DND-41 (cell line): ENCODE data around the gene LAYN.
A peak's percentile ranks its signal among the peaks of the same experiment; 100 is the strongest.

Experiments used
- ATAC-seq: fragments of 200-7000 bp; cut with Tn5 transposase; 3 replicates; pipeline ENCODE4 v1.9.1; 2021; ENCODE audit warnings: low read depth; ENCODE audit not compliant: insufficient read depth
- DNase-seq: peaks from one replicate; pipeline ENCODE4 v3.0.0-alpha.2; 2020
- H2AFZ ChIP-seq: 2 replicates; pipeline ENCODE4 v1.6.0; 2012; ENCODE audit warnings: low read depth, low read length
- H3K27ac ChIP-seq: 2 replicates; pipeline ENCODE4 v1.5.1; 2012; ENCODE audit warnings: low read length, inconsistent platforms
- H3K27me3 ChIP-seq: fragments of 200-600 bp; sonication (generic); 2 replicates; pipeline ENCODE4 v1.6.0; 2012; ENCODE audit warnings: low read length, mild to moderate bottlenecking, inconsistent platforms; ENCODE audit not compliant: insufficient read depth, poor library complexity
- H3K36me3 ChIP-seq: 2 replicates; pipeline ENCODE4 v1.5.1; 2012; ENCODE audit warnings: low read length, inconsistent platforms; ENCODE audit not compliant: insufficient read depth
- H3K4me1 ChIP-seq: 2 replicates; pipeline ENCODE4 v1.5.1; 2012; ENCODE audit warnings: mild to moderate bottlenecking, low read length; ENCODE audit not compliant: insufficient read depth
- H3K4me2 ChIP-seq: 2 replicates; pipeline ENCODE4 v1.6.0; 2012; ENCODE audit warnings: mild to moderate bottlenecking, moderate library complexity, low read length, inconsistent platforms; ENCODE audit not compliant: insufficient read depth
- H3K4me3 ChIP-seq, 2 experiments: fragments of 200-600 bp in 1 of 2; shearing (Covaris generic) in 1 of 2; 2 replicates each; pipeline ENCODE4 v1.5.1; 2012 to 2016; ENCODE audit warnings: inconsistent platforms in 2 of 2, low read length in 2 of 2, mild to moderate bottlenecking in 2 of 2, low read depth in 1 of 2, moderate library complexity in 1 of 2
- H3K79me2 ChIP-seq: 2 replicates; pipeline ENCODE4 v1.6.0; 2012; ENCODE audit warnings: low read length, inconsistent platforms; ENCODE audit not compliant: insufficient read depth
- H3K9ac ChIP-seq: 2 replicates; pipeline ENCODE4 v1.6.0; 2012; ENCODE audit warnings: low read depth, mild to moderate bottlenecking, inconsistent platforms, low read length, moderate library complexity
- H3K9me3 ChIP-seq: 2 replicates; pipeline ENCODE4 v1.5.1; 2012; ENCODE audit warnings: low read length, moderate library complexity, mild to moderate bottlenecking, inconsistent platforms; ENCODE audit not compliant: insufficient read depth, severe bottlenecking
- H4K20me1 ChIP-seq: 2 replicates; pipeline ENCODE4 v1.6.0; 2012; ENCODE audit warnings: low read length; ENCODE audit not compliant: insufficient read depth
- EZH2 ChIP-seq: IDR thresholded peaks from 3 replicates; pipeline ENCODE4 v1.6.1; 2012; ENCODE audit warnings: borderline replicate concordance, low read depth, mild to moderate bottlenecking, moderate library complexity, low read length, inconsistent platforms; ENCODE audit not compliant: severe bottlenecking
- TF ChIP-seq, protein P1 (sequence below): IDR thresholded peaks from 2 replicates; pipeline ENCODE4 v1.5.1; 2012; ENCODE audit warnings: borderline replicate concordance, low read length, moderate library complexity, mild to moderate bottlenecking; ENCODE audit not compliant: poor library complexity, severe bottlenecking; ENCODE audit errors: extremely low read depth

The LAYN gene

DNA sequence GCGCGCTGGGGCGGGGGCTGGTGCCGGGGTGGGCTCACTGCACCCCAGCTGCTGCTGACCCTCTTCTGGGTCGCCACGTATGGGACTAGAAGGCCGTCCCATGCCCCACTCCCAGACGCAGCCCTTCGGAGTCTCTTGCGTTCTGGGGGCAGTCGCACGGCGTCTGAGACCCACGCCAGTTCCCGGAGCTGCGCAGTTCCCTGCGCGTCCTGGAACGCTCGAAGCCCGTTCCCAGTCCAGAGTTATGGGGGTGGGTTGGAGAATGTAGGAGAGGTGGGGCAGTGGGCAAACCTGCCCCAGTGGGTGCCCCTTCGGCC is 375 bp downstream of the LAYN start:
- Histone ChIP-seq H3K36me3 (no peaks in the 10 kb centered on the region), H3K27ac (no peak overlapping the region), H3K9ac (no peak overlapping the region), H3K4me2 (no peak overlapping the region), H3K4me3 (no peak overlapping the region), H3K27me3 (peaks cover 25% of the 10 kb centered on the region), H3K4me1 (peaks cover 3% of the 10 kb centered on the region; the same call in 1 of the 2 replicates), H3K9me3 (no peaks in the 10 kb centered on the region), H3K79me2 (no peaks in the 10 kb centered on the region), H2AFZ (no peak overlapping the region), H4K20me1 (no peaks in the 10 kb centered on the region)
- no peak for TF ChIP-seq EZH2
- TF ChIP-seq, protein P1, sequence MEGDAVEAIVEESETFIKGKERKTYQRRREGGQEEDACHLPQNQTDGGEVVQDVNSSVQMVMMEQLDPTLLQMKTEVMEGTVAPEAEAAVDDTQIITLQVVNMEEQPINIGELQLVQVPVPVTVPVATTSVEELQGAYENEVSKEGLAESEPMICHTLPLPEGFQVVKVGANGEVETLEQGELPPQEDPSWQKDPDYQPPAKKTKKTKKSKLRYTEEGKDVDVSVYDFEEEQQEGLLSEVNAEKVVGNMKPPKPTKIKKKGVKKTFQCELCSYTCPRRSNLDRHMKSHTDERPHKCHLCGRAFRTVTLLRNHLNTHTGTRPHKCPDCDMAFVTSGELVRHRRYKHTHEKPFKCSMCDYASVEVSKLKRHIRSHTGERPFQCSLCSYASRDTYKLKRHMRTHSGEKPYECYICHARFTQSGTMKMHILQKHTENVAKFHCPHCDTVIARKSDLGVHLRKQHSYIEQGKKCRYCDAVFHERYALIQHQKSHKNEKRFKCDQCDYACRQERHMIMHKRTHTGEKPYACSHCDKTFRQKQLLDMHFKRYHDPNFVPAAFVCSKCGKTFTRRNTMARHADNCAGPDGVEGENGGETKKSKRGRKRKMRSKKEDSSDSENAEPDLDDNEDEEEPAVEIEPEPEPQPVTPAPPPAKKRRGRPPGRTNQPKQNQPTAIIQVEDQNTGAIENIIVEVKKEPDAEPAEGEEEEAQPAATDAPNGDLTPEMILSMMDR = no peak
- DNase-seq (no peak), ATAC-seq (no peak)

DNA sequence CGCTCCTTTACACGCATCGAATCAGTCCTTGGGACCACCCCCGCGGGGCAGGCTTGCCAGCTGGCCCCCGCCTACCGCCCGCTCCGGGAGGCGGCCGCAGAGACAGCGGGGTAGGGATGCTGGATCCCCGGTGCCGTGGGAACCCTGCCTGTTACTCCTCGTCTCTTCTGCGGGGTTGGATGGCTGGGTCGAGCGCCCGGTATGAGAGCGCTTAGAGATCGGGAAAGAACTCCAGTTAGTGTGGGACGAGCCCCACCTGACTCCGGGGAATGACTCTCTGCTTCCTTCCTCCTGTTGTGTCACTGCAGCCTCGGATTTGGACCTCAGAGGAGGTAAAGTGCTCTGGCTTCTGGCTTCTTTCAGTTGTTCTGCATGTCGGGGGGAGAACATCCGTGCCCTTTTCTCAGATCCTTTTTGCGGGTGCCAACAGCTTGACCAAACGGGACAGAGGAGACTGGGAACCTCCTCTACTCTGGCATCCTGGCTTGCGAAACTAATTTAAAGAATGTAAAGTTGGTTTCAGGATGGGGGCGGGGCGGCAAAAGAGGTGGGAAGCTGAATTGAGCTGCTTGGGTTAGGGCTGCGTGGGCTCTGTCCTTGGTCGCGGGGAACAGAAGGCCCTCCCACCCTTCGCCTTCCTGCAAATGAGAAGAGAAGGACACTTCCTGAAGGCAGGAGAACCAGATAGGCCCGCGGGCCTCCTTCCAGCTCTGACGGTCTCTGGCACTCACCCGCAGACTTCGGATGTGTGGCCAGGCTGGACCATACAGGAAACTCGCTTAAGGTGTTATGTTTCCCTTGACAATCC is 938 bp downstream of the LAYN start:
- H3K79me2 ChIP-seq = no peaks in the 10 kb centered on the region
- no peaks in the 10 kb centered on the region for H4K20me1 ChIP-seq
- H3K27ac ChIP-seq = no peak overlapping the region
- H2AFZ ChIP-seq = no peak overlapping the region
- no peaks in the 10 kb centered on the region for H3K36me3 ChIP-seq
- peaks cover 25% of the 10 kb centered on the region for H3K27me3 ChIP-seq
- no peak overlapping the region for H3K4me3 ChIP-seq
- DNase-seq = no peak
- no peak for TF ChIP-seq EZH2
- TF ChIP-seq, protein P1 = no peak
- no peaks in the 10 kb centered on the region for H3K9me3 ChIP-seq
- no peak overlapping the region for H3K9ac ChIP-seq
- ATAC-seq = no peak
- H3K4me2 ChIP-seq = no peak overlapping the region
- H3K4me1 ChIP-seq = peaks cover 3% of the 10 kb centered on the region; the same call in 1 of the 2 replicates

DNA sequence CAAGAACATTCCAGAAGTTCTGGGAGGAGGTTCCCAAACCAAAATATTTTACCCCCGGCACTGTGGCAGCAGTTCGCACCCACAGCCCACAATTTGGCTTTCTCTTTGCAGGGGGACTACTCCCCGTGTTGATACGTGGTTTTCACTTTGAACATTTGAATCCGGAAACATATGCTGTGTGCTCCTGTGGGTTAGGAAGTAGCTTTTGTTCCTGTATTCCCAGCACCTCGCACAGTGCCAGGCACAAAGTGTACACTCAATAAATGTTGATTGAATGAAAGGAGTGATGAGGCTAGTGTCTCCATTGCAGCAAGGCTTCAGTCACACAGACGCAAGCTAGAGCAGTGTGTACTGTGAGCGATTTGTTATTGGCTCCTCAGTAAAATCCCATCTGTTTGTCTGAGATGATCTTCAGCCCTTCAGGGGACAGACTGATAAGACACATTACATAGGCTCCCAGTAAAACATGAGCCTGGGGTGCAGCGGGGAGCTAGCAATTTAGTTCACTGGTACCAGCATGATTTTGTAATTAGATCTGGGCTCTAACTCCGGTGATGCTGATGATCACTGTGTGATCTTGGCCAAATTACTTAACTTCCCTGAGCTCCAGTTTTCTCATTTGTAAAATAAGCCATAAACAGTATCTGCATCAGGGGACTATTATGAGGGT is 2.2 kb downstream of the LAYN start:
- H3K4me3 ChIP-seq = no peak overlapping the region
- H2AFZ ChIP-seq = no peak overlapping the region
- no peak for TF ChIP-seq EZH2
- TF ChIP-seq, protein P1 = no peak
- H3K9ac ChIP-seq = no peak overlapping the region
- H3K4me1 ChIP-seq = peaks cover 3% of the 10 kb centered on the region; the same call in 1 of the 2 replicates
- no peaks in the 10 kb centered on the region for H3K79me2 ChIP-seq
- H3K4me2 ChIP-seq = peak overlapping the region; percentile 24; the same call in 1 of the 2 replicates
- H3K27me3 ChIP-seq = peaks cover 23% of the 10 kb centered on the region
- H3K36me3 ChIP-seq = no peaks in the 10 kb centered on the region
- DNase-seq (no peak), ATAC-seq (peak; percentile 35; the same call in 1 of the 3 replicates)
- H3K9me3 ChIP-seq = no peaks in the 10 kb centered on the region
- H4K20me1 ChIP-seq = no peaks in the 10 kb centered on the region
- no peak overlapping the region for H3K27ac ChIP-seq
